OCI-LY1 (cell line): ENCODE data around the gene COTL1.
A peak's percentile ranks its signal among the peaks of the same experiment; 100 is the strongest.

ENCODE experiments used
- H2AFZ ChIP-seq: fragments of 200-600 bp; sonication (generic), shearing (Covaris generic); 2 replicates; pipeline ENCODE4 v1.6.0; 2014; ENCODE audit warnings: antibody characterized with exemption, mild to moderate bottlenecking, low read length
- H3F3A ChIP-seq: fragments of 200-600 bp; sonication (generic), shearing (Covaris generic); 2 replicates; pipeline ENCODE4 v1.6.0; 2014; ENCODE audit warnings: mild to moderate bottlenecking, antibody characterized with exemption, low read length, moderate library complexity; ENCODE audit not compliant: insufficient read depth
- H3K27ac ChIP-seq: fragments of 200-600 bp; sonication (generic); 2 replicates; pipeline ENCODE4 v1.5.1; 2014; ENCODE audit warnings: low read length, mixed run types, mild to moderate bottlenecking, low read depth; ENCODE audit not compliant: poor library complexity, severe bottlenecking
- H3K27me3 ChIP-seq: fragments of 200-600 bp; sonication (generic); 2 replicates; pipeline ENCODE4 v1.6.0; 2014; ENCODE audit warnings: antibody characterized with exemption, mild to moderate bottlenecking, low read length, moderate library complexity; ENCODE audit not compliant: insufficient read depth
- H3K36me3 ChIP-seq: fragments of 200-600 bp; sonication (generic); 2 replicates; pipeline ENCODE4 v1.6.1; 2014; ENCODE audit warnings: mild to moderate bottlenecking, antibody characterized with exemption, low read length, moderate library complexity, mixed read lengths; ENCODE audit not compliant: insufficient read depth
- H3K4me1 ChIP-seq: fragments of 200-600 bp; sonication (generic); 2 replicates; pipeline ENCODE4 v1.5.1; 2014; ENCODE audit warnings: mild to moderate bottlenecking, low read length, moderate library complexity; ENCODE audit not compliant: insufficient read depth, severe bottlenecking
- H3K4me2 ChIP-seq: fragments of 200-600 bp; sonication (generic), shearing (Covaris generic); 2 replicates; pipeline ENCODE4 v1.6.1; 2014; ENCODE audit warnings: low read length
- H3K4me3 ChIP-seq: fragments of 200-600 bp; sonication (generic); 2 replicates; pipeline ENCODE4 v1.5.1; 2014; ENCODE audit warnings: low read length, low read depth, mild to moderate bottlenecking, mixed read lengths; ENCODE audit not compliant: poor library complexity, severe bottlenecking
- H3K79me2 ChIP-seq: fragments of 200-600 bp; shearing (Covaris generic); 2 replicates; pipeline ENCODE4 v1.6.1; 2016; ENCODE audit warnings: mixed run types, low read length, mixed read lengths; ENCODE audit not compliant: insufficient read depth
- H3K9ac ChIP-seq: fragments of 200-600 bp; sonication (generic), shearing (Covaris generic); 2 replicates; pipeline ENCODE4 v1.6.1; 2014; ENCODE audit warnings: mild to moderate bottlenecking, low read length, mixed read lengths
- H3K9me2 ChIP-seq: fragments of 200-600 bp; sonication (generic), shearing (Covaris generic); 2 replicates; pipeline ENCODE4 v1.6.1; 2014; ENCODE audit warnings: low read depth, mild to moderate bottlenecking, low read length, mixed read lengths
- H3K9me3 ChIP-seq: fragments of 200-600 bp; shearing (Covaris generic); 2 replicates; pipeline ENCODE4 v1.6.1; 2014; ENCODE audit warnings: low read length, mixed read lengths
- H4K20me1 ChIP-seq: fragments of 200-600 bp; sonication (generic), shearing (Covaris generic); 2 replicates; pipeline ENCODE4 v1.6.0; 2016; ENCODE audit warnings: mild to moderate bottlenecking, low read length; ENCODE audit not compliant: insufficient read depth
- CTCF ChIP-seq: fragments of 200-600 bp; sonication (generic), shearing (Covaris generic); IDR thresholded peaks from 2 replicates; pipeline ENCODE4 v1.5.1; 2017; ENCODE audit warnings: mild to moderate bottlenecking, antibody characterized with exemption, low read length, moderate library complexity, mixed read lengths
- EZH2 ChIP-seq: fragments of 200-600 bp; sonication (generic), shearing (Covaris generic); IDR thresholded peaks from 2 replicates; pipeline ENCODE4 v1.8.0; 2017; ENCODE audit warnings: borderline replicate concordance, mixed run types, mild to moderate bottlenecking, antibody characterized with exemption, low read length, moderate library complexity, mixed read lengths

The COTL1 gene

DNA sequence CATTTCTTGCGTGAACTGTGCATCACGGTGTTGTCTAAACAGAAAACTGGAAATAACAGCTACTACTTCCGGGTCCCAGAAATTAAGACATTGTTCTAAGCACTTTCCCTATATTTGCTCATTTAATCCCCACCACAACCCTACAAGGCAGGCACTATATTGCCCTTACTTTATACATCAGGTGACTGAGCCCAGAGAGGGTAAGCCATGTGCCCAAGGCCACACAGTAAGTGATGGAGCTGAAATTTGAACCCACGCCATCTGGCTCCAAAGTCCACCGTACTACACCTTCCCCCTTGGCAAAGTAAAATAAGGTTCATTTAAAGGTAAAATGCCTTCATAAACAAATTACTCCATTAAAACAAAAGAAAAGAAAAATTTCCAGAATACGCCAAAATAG is 33.2 kb downstream of the COTL1 start:
- Histone ChIP-seq H3K9ac (no peak overlapping the region), H3K9me3 (no peaks in the 10 kb centered on the region), H3K4me3 (no peak overlapping the region), H3K27me3 (no peaks in the 10 kb centered on the region), H3K9me2 (no peaks in the 10 kb centered on the region), H3F3A (no peaks in the 10 kb centered on the region), H3K27ac (peak overlapping the region; percentile 86), H4K20me1 (no peaks in the 10 kb centered on the region), H2AFZ (no peak overlapping the region), H3K36me3 (peaks cover 74% of the 10 kb centered on the region), H3K79me2 (peaks cover 6% of the 10 kb centered on the region; the same call in 1 of the 2 replicates), H3K4me1 (peaks cover 36% of the 10 kb centered on the region), H3K4me2 (no peak overlapping the region)
- TF ChIP-seq EZH2 (no peak), CTCF (no peak)

DNA sequence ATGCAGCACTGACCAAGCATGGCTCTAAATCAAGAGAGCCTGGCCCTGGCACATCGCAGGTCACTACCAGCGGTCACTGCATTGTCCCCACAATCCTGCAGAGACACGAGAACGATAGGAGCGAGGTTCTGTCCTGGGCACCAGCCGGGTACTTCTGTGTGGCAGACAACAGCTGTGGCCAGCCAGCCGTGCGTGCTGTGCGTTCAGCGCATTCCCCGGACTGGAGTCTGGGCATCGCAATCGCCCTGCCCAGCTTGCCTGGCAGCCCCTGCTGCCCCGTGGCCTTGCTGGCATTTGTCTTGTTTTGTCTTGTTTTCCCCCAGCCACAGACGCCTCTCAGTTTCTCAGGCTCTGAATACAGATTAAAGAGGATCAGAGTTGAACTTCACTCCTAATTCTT is 33.9 kb downstream of the COTL1 start:
- no peak for TF ChIP-seq EZH2
- TF ChIP-seq CTCF = no peak
- Histone ChIP-seq H3K9me2 (no peaks in the 10 kb centered on the region), H2AFZ (no peak overlapping the region), H4K20me1 (no peaks in the 10 kb centered on the region), H3K27me3 (no peaks in the 10 kb centered on the region), H3K4me1 (peaks cover 36% of the 10 kb centered on the region), H3K79me2 (peaks cover 6% of the 10 kb centered on the region; the same call in 1 of the 2 replicates), H3K4me2 (no peak overlapping the region), H3F3A (no peaks in the 10 kb centered on the region), H3K4me3 (no peak overlapping the region), H3K36me3 (peaks cover 72% of the 10 kb centered on the region), H3K9me3 (no peaks in the 10 kb centered on the region), H3K27ac (peak overlapping the region; percentile 4), H3K9ac (no peak overlapping the region)

- Histone ChIP-seq H3K27me3 (no peaks in the 10 kb centered on the region), H3K79me2 (peaks cover 6% of the 10 kb centered on the region; the same call in 1 of the 2 replicates), H3F3A (no peaks in the 10 kb centered on the region)
Measured at GRCh38 chr16:84582958-84583516, 34.8 kb downstream of the COTL1 start.

More at GRCh38 chr16:84582958-84583516, 34.8 kb downstream of the COTL1 start:
- H3K4me3 ChIP-seq = no peak overlapping the region
- H3K9me3 ChIP-seq = no peaks in the 10 kb centered on the region
- H2AFZ ChIP-seq = no peak overlapping the region
- TF ChIP-seq EZH2 (no peak), CTCF (no peak)
- H3K36me3 ChIP-seq = peaks cover 72% of the 10 kb centered on the region
- no peak overlapping the region for H3K27ac ChIP-seq
- H4K20me1 ChIP-seq = no peaks in the 10 kb centered on the region
- peaks cover 36% of the 10 kb centered on the region for H3K4me1 ChIP-seq
- H3K9me2 ChIP-seq = no peaks in the 10 kb centered on the region
- no peak overlapping the region for H3K9ac ChIP-seq
- no peak overlapping the region for H3K4me2 ChIP-seq
